Mucosa of descending colon (tissue), 3 donors: ENCODE data around the gene PCDHB11. TPM values are rescaled to one million over a fixed set of nuclear protein-coding genes. Genes with fewer than 3 reads are reported as not detected.
A peak's percentile ranks its signal among the peaks of the same experiment; 100 is the strongest.
"Not testable (repeated sequence)": the region's sequence is repeated elsewhere in the genome, so short reads cannot be mapped to it uniquely, and the experiment has no call there.

ENCODE experiments used
- ATAC-seq: fragments of 200-7000 bp; cut with Tn5 transposase; one replicate; pipeline ENCODE4 v1.9.1; 2020; ENCODE audit warnings: mild to moderate bottlenecking, moderate library complexity
- DNase-seq, 3 donors: peaks; one replicate each; pipeline ENCODE4 v3.0.0-alpha.2; 2020
- H3K36me3 ChIP-seq: fragments of 200-600 bp; one replicate; pipeline ENCODE4 v1.8.0; 2021; ENCODE audit warnings: low read depth, mild to moderate bottlenecking
- H3K4me1 ChIP-seq: fragments of 200-600 bp; one replicate; pipeline ENCODE4 v1.8.0; 2021; ENCODE audit warnings: low read depth, mild to moderate bottlenecking
- H3K4me3 ChIP-seq: fragments of 200-600 bp; one replicate; pipeline ENCODE4 v1.8.0; 2021; ENCODE audit warnings: mild to moderate bottlenecking
- H3K9me3 ChIP-seq: fragments of 200-600 bp; one replicate; pipeline ENCODE4 v1.8.0; 2021; ENCODE audit warnings: mild to moderate bottlenecking
- intact Hi-C, 2 donors: fragments of 100-400 bp; cut with DNase I in 1 of 2; cut with micrococcal nuclease in 1 of 2; formaldehyde crosslinking; loops; one replicate each; pipeline versions ENCODE4 v1.11.0 to v1.11.1; 2022; cut with DNase I, micrococcal nuclease
- total RNA-seq, 3 donors: library from RNA; stranded (reverse); fragmentation: NEBNext Ultra II Directional in 2 of 3; extraction: Animal tissue kit (Norgen Biotek cat#: 25700) in 2 of 3; gene quantifications; one replicate each; pipeline versions ENCODE4 v1.2.1 to v1.2.4, GENCODE V29; 2021 to 2023
- TF ChIP-seq, protein P1 (sequence below): fragments of 200-600 bp; IDR thresholded peaks from one replicate; pipeline ENCODE4 v1.8.0; 2022; ENCODE audit warnings: antibody characterized with exemption, mild to moderate bottlenecking
- donor health status: DM: no; HTN: no; CAD: no; lungs with moderate emphysema.
- donor health status: DM: no; HTN: no; CAD: no.
- donor health status: DM: no; HTN: yes; CAD: no.

The PCDHB11 gene
- total RNA-seq, 3 donors from 2014 or later, result 0.55 to 5.8 (median 1.3) TPM

GRCh38 chr5:141180313-141180712 lies 19.1 kb upstream of the PCDHB11 start:
- ATAC-seq (no peak), DNase-seq (no peak)
- H3K9me3 ChIP-seq, result peaks cover 57% of the 10 kb centered on the region
- intact Hi-C loops, result no loop called here
- no peak overlapping the region for H3K4me3 ChIP-seq
- TF ChIP-seq, protein P1, sequence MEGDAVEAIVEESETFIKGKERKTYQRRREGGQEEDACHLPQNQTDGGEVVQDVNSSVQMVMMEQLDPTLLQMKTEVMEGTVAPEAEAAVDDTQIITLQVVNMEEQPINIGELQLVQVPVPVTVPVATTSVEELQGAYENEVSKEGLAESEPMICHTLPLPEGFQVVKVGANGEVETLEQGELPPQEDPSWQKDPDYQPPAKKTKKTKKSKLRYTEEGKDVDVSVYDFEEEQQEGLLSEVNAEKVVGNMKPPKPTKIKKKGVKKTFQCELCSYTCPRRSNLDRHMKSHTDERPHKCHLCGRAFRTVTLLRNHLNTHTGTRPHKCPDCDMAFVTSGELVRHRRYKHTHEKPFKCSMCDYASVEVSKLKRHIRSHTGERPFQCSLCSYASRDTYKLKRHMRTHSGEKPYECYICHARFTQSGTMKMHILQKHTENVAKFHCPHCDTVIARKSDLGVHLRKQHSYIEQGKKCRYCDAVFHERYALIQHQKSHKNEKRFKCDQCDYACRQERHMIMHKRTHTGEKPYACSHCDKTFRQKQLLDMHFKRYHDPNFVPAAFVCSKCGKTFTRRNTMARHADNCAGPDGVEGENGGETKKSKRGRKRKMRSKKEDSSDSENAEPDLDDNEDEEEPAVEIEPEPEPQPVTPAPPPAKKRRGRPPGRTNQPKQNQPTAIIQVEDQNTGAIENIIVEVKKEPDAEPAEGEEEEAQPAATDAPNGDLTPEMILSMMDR, result no peak
- H3K4me1 ChIP-seq, result no peaks in the 10 kb centered on the region
- H3K36me3 ChIP-seq, result no peaks in the 10 kb centered on the region

GRCh38 chr5:141182248-141182647 lies 17.2 kb upstream of the PCDHB11 start, which contains the start of gene PCDHB16:
TSS of gene PCDHB16 (plus strand) at chr5:141182387. CDS start at chr5:141182560, 173 bp downstream.
- Histone ChIP-seq H3K4me3 (no peak within 1 kb of the TSS), H3K36me3 (no peaks in the 10 kb centered on the region)

DNA sequence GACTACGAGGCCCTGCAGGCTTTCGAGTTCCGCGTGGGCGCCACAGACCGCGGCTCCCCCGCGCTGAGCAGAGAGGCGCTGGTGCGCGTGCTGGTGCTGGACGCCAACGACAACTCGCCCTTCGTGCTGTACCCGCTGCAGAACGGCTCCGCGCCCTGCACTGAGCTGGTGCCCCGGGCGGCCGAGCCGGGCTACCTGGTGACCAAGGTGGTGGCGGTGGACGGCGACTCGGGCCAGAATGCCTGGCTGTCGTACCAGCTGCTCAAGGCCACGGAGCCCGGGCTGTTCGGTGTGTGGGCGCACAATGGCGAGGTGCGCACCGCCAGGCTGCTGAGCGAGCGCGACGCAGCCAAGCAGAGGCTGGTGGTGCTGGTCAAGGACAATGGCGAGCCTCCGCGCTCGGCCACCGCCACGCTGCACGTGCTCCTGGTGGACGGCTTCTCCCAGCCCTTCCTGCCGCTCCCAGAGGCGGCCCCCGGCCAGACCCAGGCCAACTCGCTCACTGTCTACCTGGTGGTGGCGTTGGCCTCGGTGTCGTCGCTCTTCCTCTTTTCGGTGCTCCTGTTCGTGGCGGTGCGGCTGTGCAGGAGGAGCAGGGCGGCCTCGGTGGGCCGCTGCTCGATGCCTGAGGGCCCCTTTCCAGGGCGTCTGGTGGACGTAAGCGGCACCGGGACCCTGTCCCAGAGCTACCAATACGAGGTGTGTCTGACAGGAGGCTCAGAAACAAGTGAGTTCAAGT lies 15.1 kb upstream of the PCDHB11 start:
- H3K4me3 ChIP-seq, DNase-seq, H3K4me1 ChIP-seq, ATAC-seq, intact Hi-C loops, H3K36me3 ChIP-seq: not testable (repeated sequence)
- peaks cover 38% of the 10 kb centered on the region for H3K9me3 ChIP-seq

More at GRCh38 chr5:141182248-141182647, 17.2 kb upstream of the PCDHB11 start, which contains the start of gene PCDHB16:
- H3K4me1 ChIP-seq, result no peaks in the 10 kb centered on the region
- intact Hi-C loops, result no loop called here
- peaks cover 48% of the 10 kb centered on the region for H3K9me3 ChIP-seq
- DNase-seq (no peak), ATAC-seq (no peak)
- TF ChIP-seq, protein P1, result no peak

DNA sequence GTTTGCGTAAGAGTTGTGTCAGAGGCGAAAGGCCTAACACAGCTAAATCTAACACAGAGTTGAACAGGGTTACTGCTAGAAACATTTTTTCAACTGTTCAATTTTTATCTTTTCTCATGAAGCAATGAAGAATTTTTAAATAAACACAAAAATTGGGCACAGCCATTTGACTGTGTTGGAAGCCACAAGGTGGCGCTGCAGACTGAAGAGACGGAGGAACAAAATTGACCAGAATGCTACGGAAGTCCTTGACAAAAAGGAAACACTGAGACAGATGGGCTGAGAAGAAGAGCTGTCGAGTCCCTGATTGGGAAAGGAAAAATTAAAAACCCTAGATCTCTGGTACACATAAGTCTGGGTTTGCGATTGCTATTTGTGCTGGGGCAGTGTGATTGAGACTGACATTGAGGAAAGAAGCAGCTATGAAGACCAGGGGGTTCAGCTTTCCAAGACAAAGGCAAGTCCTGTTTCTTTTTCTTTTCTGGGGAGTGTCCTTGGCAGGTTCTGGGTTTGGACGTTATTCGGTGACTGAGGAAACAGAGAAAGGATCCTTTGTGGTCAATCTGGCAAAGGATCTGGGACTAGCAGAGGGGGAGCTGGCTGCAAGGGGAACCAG lies 12.4 kb upstream of the PCDHB11 start, which contains the start of gene PCDHB9:
TSS of gene PCDHB9 (plus strand) at position 265 of the 616 bp plus-strand sequence. CDS start at position 423, 158 bp downstream.
- Histone ChIP-seq H3K4me1 (no peaks in the 10 kb centered on the region), H3K4me3 (no peak within 1 kb of the TSS), H3K36me3 (no peaks in the 10 kb centered on the region), H3K9me3 (peaks cover 47% of the 10 kb centered on the region)
- DNase-seq (peak in 1 of 3 donors; percentile 16), ATAC-seq (no peak)
- TF ChIP-seq, protein P1, result no peak
- intact Hi-C loops, result no loop called here

DNA sequence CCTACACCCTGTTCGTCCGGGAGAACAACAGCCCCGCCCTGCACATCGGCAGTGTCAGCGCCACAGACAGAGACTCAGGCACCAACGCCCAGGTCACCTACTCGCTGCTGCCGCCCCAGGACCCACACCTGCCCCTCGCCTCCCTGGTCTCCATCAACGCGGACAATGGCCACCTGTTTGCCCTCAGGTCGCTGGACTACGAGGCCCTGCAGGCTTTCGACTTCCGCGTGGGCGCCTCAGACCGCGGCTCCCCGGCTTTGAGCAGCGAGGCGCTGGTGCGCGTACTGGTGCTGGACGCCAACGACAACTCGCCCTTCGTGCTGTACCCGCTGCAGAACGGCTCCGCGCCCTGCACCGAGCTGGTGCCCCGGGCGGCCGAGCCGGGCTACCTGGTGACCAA lies 10.7 kb upstream of the PCDHB11 start:
- DNase-seq, H3K4me3 ChIP-seq, H3K36me3 ChIP-seq, intact Hi-C loops, ATAC-seq, H3K4me1 ChIP-seq: not testable (repeated sequence)
- H3K9me3 ChIP-seq, result peaks cover 44% of the 10 kb centered on the region

DNA sequence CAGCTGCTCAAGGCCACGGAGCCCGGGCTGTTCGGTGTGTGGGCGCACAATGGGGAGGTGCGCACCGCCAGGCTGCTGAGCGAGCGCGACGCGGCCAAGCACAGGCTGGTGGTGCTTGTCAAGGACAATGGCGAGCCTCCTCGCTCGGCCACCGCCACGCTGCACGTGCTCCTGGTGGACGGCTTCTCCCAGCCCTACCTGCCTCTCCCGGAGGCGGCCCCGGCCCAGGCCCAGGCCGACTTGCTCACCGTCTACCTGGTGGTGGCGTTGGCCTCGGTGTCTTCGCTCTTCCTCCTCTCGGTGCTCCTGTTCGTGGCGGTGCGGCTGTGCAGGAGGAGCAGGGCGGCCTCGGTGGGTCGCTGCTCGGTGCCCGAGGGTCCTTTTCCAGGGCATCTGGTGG lies 10.3 kb upstream of the PCDHB11 start:
- DNase-seq, H3K4me1 ChIP-seq, ATAC-seq, intact Hi-C loops, H3K36me3 ChIP-seq, H3K4me3 ChIP-seq: not testable (repeated sequence)
- H3K9me3 ChIP-seq, result peaks cover 44% of the 10 kb centered on the region

DNA sequence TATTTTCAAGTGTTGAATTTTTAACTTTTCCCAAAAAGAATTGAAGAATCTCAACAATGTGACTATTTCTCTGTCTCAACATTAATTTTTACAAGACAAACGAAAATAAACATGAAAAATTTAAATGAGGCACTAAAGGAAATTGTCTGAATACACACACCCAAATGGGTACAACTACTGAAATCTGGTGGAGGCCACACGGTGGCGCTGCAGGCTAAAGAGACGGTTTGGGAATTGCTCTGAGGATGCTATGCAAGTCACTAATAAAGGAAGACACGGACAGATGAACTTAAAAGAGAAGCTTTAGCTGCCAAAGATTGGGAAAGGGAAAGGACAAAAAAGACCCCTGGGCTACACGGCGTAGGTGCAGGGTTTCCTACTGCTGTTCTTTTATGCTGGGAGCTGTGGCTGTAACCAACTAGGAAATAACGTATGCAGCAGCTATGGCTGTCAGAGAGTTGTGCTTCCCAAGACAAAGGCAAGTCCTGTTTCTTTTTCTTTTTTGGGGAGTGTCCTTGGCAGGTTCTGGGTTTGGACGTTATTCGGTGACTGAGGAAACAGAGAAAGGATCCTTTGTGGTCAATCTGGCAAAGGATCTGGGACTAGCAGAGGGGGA lies 7.2 kb upstream of the PCDHB11 start, which contains the start of gene PCDHB10:
TSS of gene PCDHB10 (plus strand) at position 244 of the 616 bp plus-strand sequence. CDS start at position 444, 200 bp downstream.
- TF ChIP-seq, protein P1, result no peak
- intact Hi-C loops, result no loop called here
- Histone ChIP-seq H3K4me1 (no peaks in the 10 kb centered on the region), H3K9me3 (peaks cover 48% of the 10 kb centered on the region), H3K36me3 (no peaks in the 10 kb centered on the region), H3K4me3 (no peak within 1 kb of the TSS)
- DNase-seq (peak in 2 of 3 donors; percentile 14 to 49), ATAC-seq (no peak)

GRCh38 chr5:141194332-141194731 lies 5.1 kb upstream of the PCDHB11 start:
- H3K4me3 ChIP-seq, DNase-seq, ATAC-seq, H3K36me3 ChIP-seq, intact Hi-C loops, H3K4me1 ChIP-seq: not testable (repeated sequence)
- H3K9me3 ChIP-seq, result peaks cover 63% of the 10 kb centered on the region
